Stimulated activated CD8-positive, alpha-beta memory T cell treated with anti-CD3 and anti-CD28 coated beads, Interleukin-4, amount 100 ng/mL, for 4 hours (primary cell): Measurements from ENCODE around the gene TESK1.
"Not testable (repeated sequence)": the region's sequence is repeated elsewhere in the genome, so short reads cannot be mapped to it uniquely, and the experiment has no call there.

Source experiments
- DNase-seq, 2 donors: peaks; one replicate each; pipeline ENCODE4 v3.0.0-alpha.2; 2020; ENCODE audit warnings: low read depth in 2 of 2, low spot score in 1 of 2

The TESK1 gene

GRCh38 chr9:35645736-35646135 is 40.7 kb downstream of the TESK1 start:
- DNase-seq = not testable (repeated sequence)

- DNase-seq = no peak
Observed at GRCh38 chr9:35646153-35646532, 41.1 kb downstream of the TESK1 start.

GRCh38 chr9:35646533-35647265 is 41.6 kb downstream of the TESK1 start:
- peak; percentile 77 to 78 for DNase-seq

- DNase-seq = no peak
Observed at GRCh38 chr9:35649431-35650340, 44.6 kb downstream of the TESK1 start.

- no peak for DNase-seq
Observed at GRCh38 chr9:35650341-35651158, 45.5 kb downstream of the TESK1 start, which contains the start of gene SIT1. Gene SIT1 (minus strand): TSS chr9:35650931. CDS start chr9:35650853, 78 bp downstream.

- no peak for DNase-seq
Observed at GRCh38 chr9:35651956-35652828, 47.1 kb downstream of the TESK1 start.

GRCh38 chr9:35652829-35653209 is 47.8 kb downstream of the TESK1 start:
- no peak for DNase-seq

GRCh38 chr9:35653611-35654010 is 48.5 kb downstream of the TESK1 start:
- no peak for DNase-seq

GRCh38 chr9:35656348-35656747 is 51.3 kb downstream of the TESK1 start:
- no peak for DNase-seq

- DNase-seq = no peak
Observed at GRCh38 chr9:35656831-35657545, 51.9 kb downstream of the TESK1 start.

GRCh38 chr9:35657546-35658136 is 52.6 kb downstream of the TESK1 start, which contains the start of gene RMRP:
Gene RMRP (minus strand): TSS chr9:35658019.
- peak; percentile 82 to 92 for DNase-seq

- peak; percentile 58 to 67 for DNase-seq
Observed at GRCh38 chr9:35658137-35658967, 53.3 kb downstream of the TESK1 start, which contains the start of gene CCDC107. Gene CCDC107 (plus strand): TSS chr9:35658292. CDS start chr9:35658380, 88 bp downstream.

GRCh38 chr9:35658968-35659220 is 53.8 kb downstream of the TESK1 start:
- DNase-seq = no peak

- no peak for DNase-seq
Observed at GRCh38 chr9:35659340-35659739, 54.3 kb downstream of the TESK1 start.
